GM18907 (cell line): Measurements from ENCODE around the gene ELMO2.
A peak's percentile ranks its signal among the peaks of the same experiment; 100 is the strongest.
"Not testable (repeated sequence)": the region's sequence is repeated elsewhere in the genome, so short reads cannot be mapped to it uniquely, and the experiment has no call there.

ENCODE experiments used
- ATAC-seq: cut with Tn5 transposase; IDR thresholded peaks from one replicate; pipeline ENCODE4 v1.9.1; 2021; ENCODE audit warnings: mild to moderate bottlenecking, moderate library complexity; ENCODE audit not compliant: unreplicated experiment

Gene ELMO2

DNA sequence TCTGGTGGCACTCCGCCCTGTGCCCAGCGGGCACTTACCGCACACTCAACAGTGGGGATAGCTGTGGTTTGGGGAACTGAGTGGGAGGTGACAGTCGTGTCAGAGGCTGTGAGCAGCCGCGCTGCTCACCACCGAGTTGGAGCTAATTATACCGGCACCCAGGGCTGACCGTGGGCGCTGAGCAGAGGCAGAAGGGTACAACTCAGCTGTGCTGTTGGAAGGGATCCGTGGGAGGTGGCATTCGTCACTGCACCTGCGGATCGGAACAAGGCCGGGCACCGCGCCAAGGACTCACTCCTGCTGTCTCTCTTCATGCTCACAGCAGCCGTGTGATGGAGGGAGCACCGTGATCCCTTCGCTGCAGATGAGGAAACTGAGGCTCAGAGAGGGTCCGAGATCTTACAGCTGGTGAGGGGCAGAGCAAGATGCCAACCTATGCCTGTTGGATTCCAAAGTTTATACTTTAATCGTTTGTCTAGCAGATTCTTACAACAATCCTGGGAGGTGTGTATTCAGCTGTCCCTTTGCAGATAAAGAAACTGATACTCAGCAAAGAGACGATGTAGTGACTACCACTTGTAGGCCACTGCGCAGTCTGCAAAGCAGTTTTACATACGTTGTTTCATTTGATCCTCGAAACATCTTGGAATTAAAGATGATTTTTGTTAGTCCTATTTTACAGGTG is 713 bp upstream of the ELMO2 start:
- peak; percentile 40 for ATAC-seq

DNA sequence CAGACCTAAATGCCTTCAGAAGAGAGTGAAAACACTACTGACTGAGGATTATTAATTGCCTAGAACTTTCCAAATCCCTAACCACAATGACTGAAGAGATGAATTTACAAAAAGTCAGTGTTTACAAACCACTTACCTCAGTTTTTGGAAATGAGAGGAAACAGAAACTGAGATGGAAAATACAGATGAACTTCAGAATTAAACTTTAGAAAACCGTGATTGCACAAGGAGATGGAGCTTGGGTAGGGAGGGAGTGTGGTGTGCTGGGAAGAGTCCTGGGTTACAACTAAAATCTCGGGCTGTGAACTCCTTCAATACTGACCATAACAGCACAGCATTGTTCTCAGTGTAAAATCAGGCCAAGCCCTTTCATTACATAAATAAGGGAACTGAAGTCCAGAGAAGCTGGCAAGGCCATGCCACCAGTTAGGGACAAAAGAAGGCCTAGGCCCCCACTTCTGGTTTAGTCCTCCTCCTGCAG is 4.0 kb downstream of the ELMO2 start:
- no peak for ATAC-seq

DNA sequence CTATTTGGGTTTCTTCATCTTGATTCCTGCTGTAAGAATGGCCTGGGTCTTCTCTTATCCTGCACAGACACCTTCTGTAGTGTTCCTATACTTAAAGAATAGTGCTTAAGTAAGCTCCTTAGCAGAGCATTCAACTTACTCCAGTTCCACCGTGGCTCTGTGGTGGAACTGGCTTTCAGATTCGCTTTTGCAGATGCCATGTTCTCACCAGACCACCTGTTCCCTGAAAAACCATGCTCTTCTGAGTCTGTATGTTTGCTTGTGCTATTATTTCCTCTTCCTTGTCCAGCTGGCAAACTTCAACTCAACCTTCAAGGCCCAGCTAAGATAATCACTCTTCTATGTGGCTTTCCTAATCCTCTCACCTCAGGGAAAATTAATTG is 4.9 kb downstream of the ELMO2 start:
- ATAC-seq = no peak

GRCh38 chr20:46400828-46401477 is 5.5 kb downstream of the ELMO2 start:
- no peak for ATAC-seq

DNA sequence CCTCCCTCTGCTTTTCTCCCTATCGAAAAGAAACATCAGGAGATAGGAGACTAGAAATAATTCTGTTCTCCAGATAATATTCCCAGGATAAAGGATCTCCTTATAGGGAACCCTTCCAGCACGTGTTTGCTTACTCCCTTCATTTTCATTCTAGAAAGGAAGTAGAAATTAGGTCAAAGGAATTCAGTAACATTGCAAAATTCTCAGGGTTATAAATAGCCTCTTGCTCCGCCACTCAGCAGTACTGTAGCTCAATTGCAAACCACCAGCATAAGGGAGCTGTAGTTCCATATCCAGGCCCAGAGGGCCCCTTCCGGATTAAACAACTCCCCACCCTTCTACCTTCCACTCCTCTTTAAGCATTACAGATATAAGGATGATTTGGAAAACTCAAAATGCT is 6.2 kb downstream of the ELMO2 start:
- no peak for ATAC-seq

DNA sequence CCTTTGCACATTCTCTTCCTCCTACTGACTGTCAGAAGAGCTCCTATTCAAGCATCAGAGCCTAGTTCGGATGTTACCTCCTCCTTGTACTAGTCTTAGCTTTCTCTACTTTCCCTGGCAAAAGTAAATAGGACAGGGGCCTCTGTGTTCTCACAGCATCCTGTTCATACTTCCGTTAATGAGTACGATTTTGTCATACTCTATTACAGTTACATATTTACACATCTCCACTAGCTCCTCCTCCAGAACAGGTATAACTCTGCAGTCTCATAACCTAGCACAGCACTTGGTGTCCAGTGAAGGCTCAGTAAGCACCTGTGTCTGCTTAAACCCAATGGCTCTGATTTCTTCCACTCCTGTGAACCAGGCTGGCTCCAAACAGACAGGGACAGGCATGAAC is 7.0 kb downstream of the ELMO2 start:
- no peak for ATAC-seq

- no peak for ATAC-seq
Measured at GRCh38 chr20:46398963-46399362, 7.5 kb downstream of the ELMO2 start.

DNA sequence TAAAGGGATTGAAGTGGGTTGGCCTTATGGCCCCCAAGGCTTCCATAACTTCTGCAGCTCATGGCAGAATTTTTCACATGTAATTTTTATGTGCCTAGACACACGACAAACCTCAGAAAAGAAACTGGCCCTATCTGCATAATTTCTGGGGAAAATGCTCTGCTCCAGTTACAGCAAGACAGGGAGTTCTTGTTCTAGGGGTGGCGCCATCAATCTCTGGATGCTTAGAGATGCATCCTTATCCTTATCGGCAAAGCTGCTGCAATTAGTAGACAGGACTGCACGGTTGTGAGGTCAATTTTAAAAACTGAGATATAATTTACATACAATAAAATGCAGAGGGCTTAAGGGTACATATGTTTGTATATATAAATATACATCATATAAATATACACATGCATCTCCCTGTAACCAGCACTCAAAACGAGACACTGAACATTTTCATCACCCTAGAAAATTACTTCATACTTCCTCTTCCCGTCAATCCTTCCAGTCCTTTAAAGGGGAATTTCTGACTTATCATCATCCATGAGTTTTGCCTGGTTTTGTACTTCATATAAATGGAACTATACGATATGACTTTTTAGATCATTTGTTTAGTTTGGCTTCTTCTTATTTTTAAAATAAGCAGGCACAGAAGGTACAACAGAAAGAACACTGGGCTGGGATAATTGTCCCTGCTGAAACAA is 10.2 kb downstream of the ELMO2 start:
- no peak for ATAC-seq

DNA sequence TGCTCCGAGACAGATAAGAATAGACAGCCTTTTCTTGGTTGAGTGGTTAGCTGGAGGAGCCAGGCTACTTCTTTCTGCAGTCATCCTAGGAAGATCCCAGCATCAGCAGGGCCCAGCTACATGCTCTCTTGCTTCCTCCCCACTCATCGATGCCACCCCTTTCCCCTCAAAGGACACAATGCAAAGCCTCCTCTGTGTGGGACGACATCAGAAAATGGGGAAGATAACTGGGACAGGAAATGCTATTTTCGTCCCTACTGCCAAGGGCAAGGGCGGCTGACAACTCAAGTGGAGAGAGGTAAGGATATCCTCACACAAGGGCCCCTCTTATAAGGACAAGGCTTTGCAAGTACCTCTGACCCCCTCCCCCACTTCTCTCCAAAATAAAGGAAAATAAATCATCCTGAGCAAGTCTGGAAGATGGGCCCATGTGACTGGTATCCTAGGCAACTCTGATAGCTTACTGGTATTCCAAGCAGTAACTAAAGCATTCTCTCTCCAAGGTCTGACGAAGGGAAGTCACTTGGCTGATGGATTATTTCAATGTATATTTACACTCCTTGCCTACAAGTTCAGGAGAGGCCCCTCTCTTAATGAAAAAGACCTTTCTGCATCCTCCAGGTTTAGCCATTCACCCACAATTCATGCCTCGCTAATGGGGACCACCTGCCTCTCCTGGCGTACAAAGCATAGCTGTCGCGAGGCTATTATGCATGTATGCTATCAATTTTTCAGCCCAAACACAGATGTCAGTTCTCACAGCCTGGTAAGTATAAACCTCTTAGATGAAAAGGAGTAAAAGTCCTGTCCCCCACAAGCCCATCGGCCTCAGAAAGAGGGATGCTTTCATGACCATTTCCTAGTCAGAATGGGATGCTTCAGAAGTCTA is 11.3 kb downstream of the ELMO2 start:
- no peak for ATAC-seq

- ATAC-seq = no peak
Measured at GRCh38 chr20:46393967-46394366, 12.4 kb downstream of the ELMO2 start.

GRCh38 chr20:46388937-46389336 is 17.5 kb downstream of the ELMO2 start:
- no peak for ATAC-seq

DNA sequence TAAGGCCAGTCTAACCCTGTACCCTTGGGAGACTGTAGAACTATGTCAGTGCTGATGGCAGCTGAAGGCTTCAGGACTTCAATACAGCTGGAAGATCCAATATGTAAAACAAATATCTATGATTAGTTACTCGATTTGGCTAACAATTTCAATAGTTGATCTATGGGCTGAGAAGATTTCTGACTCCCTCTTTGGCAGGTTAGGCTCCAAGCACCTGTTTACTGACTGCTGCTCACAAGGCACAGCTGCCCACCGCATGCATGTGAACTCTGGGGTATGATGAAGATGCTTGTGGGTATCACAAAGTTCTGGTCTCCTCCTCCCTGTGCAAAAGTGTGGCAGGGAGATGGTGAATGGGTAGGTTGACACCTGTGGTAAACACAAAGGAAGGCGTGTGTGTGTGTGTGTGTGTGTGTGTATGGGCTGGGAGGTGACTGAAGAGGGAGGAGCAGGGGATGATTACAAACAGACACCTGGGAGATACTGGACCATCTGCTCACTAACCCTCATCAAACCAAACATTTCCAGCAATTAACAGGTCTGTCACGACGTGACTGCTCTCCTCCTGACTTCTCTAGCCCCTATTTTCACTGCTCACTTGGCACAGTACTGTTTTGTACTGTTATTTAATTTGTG is 18.1 kb downstream of the ELMO2 start:
- ATAC-seq = no peak

DNA sequence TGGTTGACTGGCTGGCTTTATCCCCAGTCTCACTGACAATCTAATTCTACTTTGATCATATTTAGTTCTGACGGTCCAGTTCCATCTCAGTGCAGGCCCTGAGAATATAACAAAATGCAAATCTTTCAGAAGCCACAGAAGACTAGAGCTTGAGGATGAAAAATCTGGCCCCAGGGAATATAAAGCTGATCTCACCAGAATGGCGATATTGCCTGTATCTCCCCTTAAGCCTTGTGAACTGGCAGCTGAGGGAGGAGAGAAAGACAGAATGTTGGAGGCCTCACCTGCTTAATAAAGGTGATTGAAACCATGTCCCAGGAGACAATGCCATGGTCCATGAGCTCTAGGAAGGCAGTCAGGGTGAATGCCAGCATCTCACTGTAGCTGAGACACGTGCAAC is 19.4 kb downstream of the ELMO2 start:
- not testable (repeated sequence) for ATAC-seq

GRCh38 chr20:46378412-46379009 is 27.9 kb downstream of the ELMO2 start:
- no peak for ATAC-seq

DNA sequence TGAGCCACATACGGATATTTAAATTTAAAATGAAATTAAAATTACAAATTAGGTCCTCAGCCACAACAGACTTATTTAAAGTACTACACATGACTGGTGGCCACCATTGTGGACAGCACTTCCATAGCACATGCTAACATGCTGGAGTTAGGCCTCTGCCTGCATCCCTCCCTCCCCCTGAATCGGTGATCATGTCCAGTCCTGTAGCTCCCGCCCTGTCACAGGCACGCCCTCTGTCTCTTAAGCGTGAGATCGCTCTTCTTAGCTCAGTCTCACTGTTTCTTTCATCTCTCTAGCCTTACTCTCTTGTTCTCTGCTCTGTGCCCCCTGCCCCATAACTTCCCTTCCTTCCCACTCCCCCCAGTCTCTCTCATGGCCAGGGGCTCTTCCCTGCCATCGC is 28.9 kb downstream of the ELMO2 start:
- ATAC-seq = no peak

DNA sequence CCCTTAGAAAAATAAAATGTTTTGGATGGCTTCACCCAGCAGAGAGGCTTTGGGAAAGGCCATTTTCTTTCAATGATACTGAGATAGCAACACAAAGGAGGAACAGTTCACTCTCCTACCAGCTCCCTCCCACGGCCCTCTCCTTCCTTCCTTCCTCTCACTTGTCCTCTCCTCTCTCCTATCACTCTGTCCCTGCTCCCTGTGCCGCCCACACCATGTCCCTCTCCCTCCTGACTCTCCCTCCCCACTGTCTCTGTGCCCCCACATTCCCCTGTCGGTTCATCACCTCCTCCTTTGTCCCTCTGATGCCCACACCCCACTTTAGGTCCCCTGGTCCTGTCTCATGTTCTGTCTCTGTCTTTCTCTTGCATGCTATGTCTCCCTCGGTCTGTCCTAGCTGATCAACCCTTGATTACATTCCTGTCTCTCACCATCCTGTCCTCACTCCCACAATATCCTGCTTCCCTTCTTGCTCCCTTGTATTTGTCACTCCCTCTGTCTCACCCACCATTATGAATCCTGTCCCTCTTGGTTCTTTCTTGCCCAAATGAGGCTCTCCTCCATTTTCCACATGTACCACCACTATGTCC is 30.1 kb downstream of the ELMO2 start:
- no peak for ATAC-seq

GRCh38 chr20:46375771-46376170 is 30.6 kb downstream of the ELMO2 start:
- no peak for ATAC-seq

- ATAC-seq = no peak
Measured at GRCh38 chr20:46374383-46374782, 32.0 kb downstream of the ELMO2 start.

DNA sequence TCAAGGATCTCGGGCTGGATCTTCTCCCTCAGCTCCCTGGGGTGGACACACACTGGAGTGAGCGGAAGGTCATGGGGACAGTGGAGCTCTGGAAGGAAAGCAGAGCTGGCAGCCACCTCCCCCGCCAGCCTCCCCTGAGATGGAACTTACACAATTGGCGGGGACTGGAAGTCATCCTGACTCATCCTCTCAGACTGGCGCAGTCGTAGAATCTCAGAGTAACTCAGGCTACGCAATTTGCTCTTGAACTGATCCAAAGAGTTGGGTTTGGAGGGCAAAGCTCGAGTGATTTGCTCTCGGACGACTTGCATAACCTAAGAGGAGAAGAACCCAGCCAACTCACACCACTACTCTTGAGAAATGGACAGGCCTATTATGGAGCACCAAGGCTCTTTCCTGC is 34.8 kb downstream of the ELMO2 start:
- no peak for ATAC-seq

- ATAC-seq = no peak
Measured at GRCh38 chr20:46368902-46369268, 37.5 kb downstream of the ELMO2 start.
